Ovary (tissue), 9 donors: Measurements from ENCODE around the gene LBX2. TPM values are rescaled to one million over a fixed set of nuclear protein-coding genes. Genes with fewer than 3 reads are reported as not detected.

Experiments
- DNase-seq, 5 donors: peaks; one replicate each; pipeline ENCODE4 v3.0.0-alpha.2; 2019 to 2020
- H3K27ac ChIP-seq, 2 donors: fragments of 200-600 bp; one replicate each; pipeline versions ENCODE4 v1.5.1 to v1.8.0; 2019 to 2022
- H3K27me3 ChIP-seq: fragments of 200-600 bp; one replicate; pipeline ENCODE4 v1.8.0; 2022
- H3K36me3 ChIP-seq: fragments of 200-600 bp; sonication (generic); one replicate; pipeline ENCODE4 v1.5.1; 2019
- H3K4me1 ChIP-seq: one replicate; pipeline ENCODE4 v1.8.1; 2013; ENCODE audit warnings: mild to moderate bottlenecking, moderate library complexity; ENCODE audit not compliant: insufficient read depth
- H3K4me3 ChIP-seq: fragments of 200-600 bp; sonication (generic); one replicate; pipeline ENCODE4 v1.5.1; 2017
- H3K9me3 ChIP-seq, 2 donors: fragments of 200-600 bp in 1 of 2; sonication (generic) in 1 of 2; one replicate each; pipeline versions ENCODE4 v1.5.1 to v1.8.1; 2013 to 2019; ENCODE audit warnings: mild to moderate bottlenecking in 1 of 2, moderate library complexity in 1 of 2
- CTCF ChIP-seq, 3 donors: fragments of 450-650 bp in 2 of 3; fragments of 200-600 bp in 1 of 3; IDR thresholded peaks; one replicate each; pipeline versions ENCODE4 v1.5.1 to v1.8.0; 2016 to 2022; ENCODE audit warnings: antibody characterized with exemption in 3 of 3, mild to moderate bottlenecking in 1 of 3
- EP300 ChIP-seq: sonication (generic); formaldehyde crosslinking; IDR thresholded peaks from one replicate; pipeline ENCODE4 v1.6.1; 2017; ENCODE audit warnings: antibody characterized with exemption
- POLR2A ChIP-seq: fragments of 450-650 bp; IDR thresholded peaks from one replicate; pipeline ENCODE4 v1.6.1; 2017; ENCODE audit warnings: antibody characterized with exemption, mild to moderate bottlenecking, moderate library complexity
- WGBS, 3 donors: extraction: QIAGEN DNeasy Blood & Tissue Kit in 1 of 3; methylation state at CpG; one replicate each; pipeline versions ENCODE4 v1.1.5 to v1.1.7; 2013 to 2017; 5-methylcytosine and 5-hydroxymethylcytosine counted together
- intact Hi-C, 4 donors: fragments of 100-400 bp; cut with DNase I; formaldehyde crosslinking; loops; one replicate each; pipeline versions ENCODE4 v1.11.0 to v1.15.1; 2022 to 2023
- polyA plus RNA-seq, 2 donors: library from polyadenylated mRNA; stranded (reverse); fragments of 200-250 nt in 1 of 2; fragments of 350-450 nt in 1 of 2; fragmentation: Illumina TruSeq in 1 of 2; extraction: RNeasy Lipid Tissue Mini Kit (QIAGEN cat#74804) in 1 of 2; gene quantifications; one replicate each; pipeline ENCODE4 v1.2.3, GENCODE V29; 2013 to 2014
- total RNA-seq, 7 donors: library from RNA; depleted of rRNA in 2 of 7; stranded (reverse); fragments of >200 nt in 2 of 7; fragmentation: NEBNext Ultra II Directional in 3 of 7; extraction: Animal tissue kit (Norgen Biotek cat#: 25700) in 3 of 7; gene quantifications; one replicate each; pipeline versions ENCODE4 v1.1.0 to v1.2.4, GENCODE V29; 2016 to 2023
- donor health status: DM: no; HTN: no; CAD: no; lungs with moderate emphysema.
- donor health status: DM: no; HTN: no; CAD: no.
- donor health status: Bipolar disorder and iron deficiency.
- donor health status: DM: yes; HTN: yes; CAD: no.
- donor health status: DM: no; HTN: no; CAD: no.
- donor health status: DM: yes; HTN: yes; CAD: no.

The LBX2 gene
- total and polyA plus RNA-seq, 9 donors: 0.15 to 1.2 (median 0.22) TPM; not detected in 4

- Histone ChIP-seq H3K4me3 (no peak overlapping the region), H3K36me3 (no peaks in the 10 kb centered on the region), H3K9me3 (no peaks in the 10 kb centered on the region), H3K27me3 (no peaks in the 10 kb centered on the region), H3K27ac (no peak overlapping the region), H3K4me1 (no peaks in the 10 kb centered on the region)
- no peak for DNase-seq
- 62 to 83% (median 72%) methylated on average over 5 of the region's 5 CpGs for WGBS, 3 donors
- intact Hi-C loops: no loop called here
- TF ChIP-seq CTCF (IDR thresholded peaks at IDR 0.05): no peak
- no peak for TF ChIP-seq POLR2A
- no peak for TF ChIP-seq EP300
Observed at GRCh38 chr2:74540291-74540690, 40.9 kb upstream of the LBX2 start.

GRCh38 chr2:74538881-74539339, 39.5 kb upstream of the LBX2 start:
- 78 to 84% (median 82%) methylated on average over 7 of the region's 7 CpGs for WGBS, 3 donors
- DNase-seq: no peak
- Histone ChIP-seq H3K9me3 (no peaks in the 10 kb centered on the region), H3K4me1 (no peaks in the 10 kb centered on the region), H3K4me3 (no peak overlapping the region), H3K27me3 (no peaks in the 10 kb centered on the region), H3K27ac (no peak overlapping the region), H3K36me3 (no peaks in the 10 kb centered on the region)
- TF ChIP-seq EP300 (no peak), CTCF (IDR thresholded peaks at IDR 0.05) (no peak), POLR2A (no peak)
- intact Hi-C loops: no loop called here

- H3K36me3 ChIP-seq: no peaks in the 10 kb centered on the region
- no peaks in the 10 kb centered on the region for H3K9me3 ChIP-seq
- 68 to 78% (median 74%) methylated on average over 4 of the region's 4 CpGs for WGBS, 3 donors
- no peak for DNase-seq
- no peaks in the 10 kb centered on the region for H3K27me3 ChIP-seq
- intact Hi-C loops: no loop called here
- TF ChIP-seq CTCF (IDR thresholded peaks at IDR 0.05): no peak
- TF ChIP-seq EP300: no peak
- TF ChIP-seq POLR2A: no peak
- no peak overlapping the region for H3K27ac ChIP-seq
- H3K4me1 ChIP-seq: no peaks in the 10 kb centered on the region
- H3K4me3 ChIP-seq: no peak overlapping the region
Observed at GRCh38 chr2:74537140-74537539, 37.7 kb upstream of the LBX2 start.

GRCh38 chr2:74536166-74536950, 37.0 kb upstream of the LBX2 start:
- intact Hi-C loops: no loop called here

More at GRCh38 chr2:74536166-74536950, 37.0 kb upstream of the LBX2 start:
- Histone ChIP-seq H3K36me3 (no peaks in the 10 kb centered on the region), H3K27me3 (no peaks in the 10 kb centered on the region), H3K27ac (no peak overlapping the region), H3K4me1 (no peaks in the 10 kb centered on the region), H3K4me3 (no peak overlapping the region), H3K9me3 (no peaks in the 10 kb centered on the region)
- no peak for DNase-seq
- WGBS, 3 donors: 82 to 88% (median 83%) methylated on average over 23 of the region's 23 CpGs
- TF ChIP-seq CTCF (IDR thresholded peaks at IDR 0.05) (no peak), POLR2A (no peak), EP300 (no peak)
